Stimulated activated CD8-positive, alpha-beta memory T cell treated with anti-CD3 and anti-CD28 coated beads, Interleukin-7, amount 100 ng/mL, for 24 hours (primary cell): ENCODE results near the gene LAMC1.

Experiments used
- DNase-seq: peaks from one replicate; pipeline ENCODE4 v3.0.0-alpha.2; 2020; ENCODE audit warnings: low read depth

The LAMC1 gene

GRCh38 chr1:183021405-183022201 is 1.6 kb upstream of the LAMC1 start:
- no peak for DNase-seq

- no peak for DNase-seq
These were observed 746 bp upstream of the LAMC1 start for GRCh38 chr1:183022202-183023145.

GRCh38 chr1:183023601-183024316 is 539 bp downstream of the LAMC1 start:
- no peak for DNase-seq

- DNase-seq, result no peak
These were observed 1.2 kb downstream of the LAMC1 start for GRCh38 chr1:183024317-183025009.

GRCh38 chr1:183025010-183025337 is 1.8 kb downstream of the LAMC1 start:
- no peak for DNase-seq

- no peak for DNase-seq
These were observed 2.9 kb downstream of the LAMC1 start for GRCh38 chr1:183025782-183026774.

- DNase-seq, result no peak
These were observed 3.8 kb downstream of the LAMC1 start for GRCh38 chr1:183027031-183027430.

GRCh38 chr1:183027791-183028190 is 4.6 kb downstream of the LAMC1 start:
- DNase-seq, result no peak

GRCh38 chr1:183029591-183030000 is 6.4 kb downstream of the LAMC1 start:
- DNase-seq, result no peak

GRCh38 chr1:183030053-183030452 is 6.8 kb downstream of the LAMC1 start:
- DNase-seq, result no peak

- DNase-seq, result no peak
These were observed 9.1 kb downstream of the LAMC1 start for GRCh38 chr1:183032122-183032921.

- DNase-seq, result no peak
These were observed 10.0 kb downstream of the LAMC1 start for GRCh38 chr1:183033205-183033604.

- DNase-seq, result no peak
These were observed 11.5 kb downstream of the LAMC1 start for GRCh38 chr1:183034682-183035081.

GRCh38 chr1:183038333-183038866 is 15.2 kb downstream of the LAMC1 start:
- no peak for DNase-seq

GRCh38 chr1:183038913-183039312 is 15.7 kb downstream of the LAMC1 start:
- no peak for DNase-seq

GRCh38 chr1:183039330-183039729 is 16.1 kb downstream of the LAMC1 start:
- DNase-seq, result no peak

- DNase-seq, result no peak
These were observed 16.8 kb downstream of the LAMC1 start for GRCh38 chr1:183039985-183040447.

- DNase-seq, result no peak
These were observed 17.3 kb downstream of the LAMC1 start for GRCh38 chr1:183040547-183040971.

GRCh38 chr1:183043254-183043653 is 20.0 kb downstream of the LAMC1 start:
- DNase-seq, result no peak
